K562 (cell line): ENCODE measurements around the gene RFPL1. TPM values are rescaled to one million over a fixed set of nuclear protein-coding genes. Genes with fewer than 3 reads are reported as not detected.

Source experiments
- ATAC-seq: fragments of 200-7000 bp; cut with Tn5 transposase; 3 replicates; pipeline ENCODE4 v1.9.1; 2020; ENCODE audit warnings: moderate library complexity
- BruUV-seq: library from RNA; stranded (reverse); fragments of 400-500 nt; replicated peaks from 2 replicates; lab custom pipeline; 2021; lab: Mats Ljungman, UMichigan
- CTCF ChIA-PET: fragments of 300-600 bp; formaldehyde crosslinking; extraction: SDS; loops from one replicate; lab custom pipeline; 2021; ENCODE audit warnings: low intra/inter-chr PET ratio; lab: Yijun Ruan, JAX
- POLR2A ChIA-PET: fragments of 300-600, 350-650 bp; sonication (Branson Sonifier 250); formaldehyde crosslinking; extraction: SDS; loops from one replicate; lab custom pipeline; 2021; ENCODE audit warnings: antibody characterized with exemption, inconsistent platforms; lab: Yijun Ruan, JAX
- DNase-seq, 4 experiments: peaks; one replicate each; pipeline versions ENCODE4 v3.0.0 to v3.0.0-alpha.2; 2011 to 2018; ENCODE audit warnings: low spot score in 3 of 4, mixed read lengths in 3 of 4; ENCODE audit errors: extremely low read depth in 1 of 4
- FAIRE-seq: peaks from 2 replicates; lab custom pipeline; 2011; peaks lifted over from hg19 to GRCh38; lab: Jason Lieb, UNC
- H2AFZ ChIP-seq: 2 replicates; pipeline ENCODE4 v1.6.0; 2011; ENCODE audit warnings: low read depth, low read length, control low read depth, inconsistent platforms
- H3K27ac ChIP-seq: fragments of 200-600 bp; 3 replicates; pipeline ENCODE4 v1.8.0; 2011; ENCODE audit warnings: low read depth, mild to moderate bottlenecking, control low read depth, inconsistent platforms, low read length, moderate library complexity, mixed read lengths; ENCODE audit errors: extremely low read depth
- H3K27me3 ChIP-seq, 2 experiments: fragments of 300-600 bp in 1 of 2; 2 replicates in 1 of 2; 3 replicates in 1 of 2; pipeline versions ENCODE4 v1.6.0 to v1.8.0; 2011; ENCODE audit warnings: inconsistent platforms in 2 of 2, low read length in 2 of 2, mild to moderate bottlenecking in 1 of 2, mixed read lengths in 1 of 2, moderate library complexity in 1 of 2; ENCODE audit not compliant: control insufficient read depth in 2 of 2, insufficient read depth in 2 of 2
- H3K36me3 ChIP-seq: fragments of 300-600 bp; 3 replicates; pipeline ENCODE4 v1.8.0; 2011; ENCODE audit warnings: mild to moderate bottlenecking, low read length, inconsistent platforms; ENCODE audit not compliant: control insufficient read depth, insufficient read depth
- H3K4me1 ChIP-seq, 2 experiments: fragments of 200-600 bp in 1 of 2; replicated peaks in 1 of 2; 2 replicates in 1 of 2; 3 replicates in 1 of 2; pipeline versions ENCODE4 v1.5.1 to v1.8.0; 2011; ENCODE audit warnings: inconsistent platforms in 2 of 2, low read length in 2 of 2, mild to moderate bottlenecking in 1 of 2, mixed read lengths in 1 of 2, moderate library complexity in 1 of 2; ENCODE audit not compliant: control insufficient read depth in 2 of 2, insufficient read depth in 2 of 2
- H3K4me2 ChIP-seq: 2 replicates; pipeline ENCODE4 v1.6.1; 2011; ENCODE audit warnings: low read length, control low read depth, inconsistent platforms, mixed read lengths; ENCODE audit not compliant: insufficient read depth
- H3K4me3 ChIP-seq: fragments of 200-600 bp; sonication (generic), shearing (Covaris generic); 2 replicates; pipeline ENCODE4 v1.5.1; 2016; ENCODE audit warnings: control low read depth, inconsistent platforms
- H3K79me2 ChIP-seq: fragments of 200-600 bp; 3 replicates; pipeline ENCODE4 v1.8.0; 2011; ENCODE audit warnings: low read length, inconsistent platforms; ENCODE audit not compliant: control insufficient read depth, insufficient read depth
- H3K9ac ChIP-seq, 2 experiments: 2 replicates each; pipeline versions ENCODE4 v1.6.0 to v1.6.1; 2011; ENCODE audit warnings: low read depth in 2 of 2, low read length in 2 of 2, control low read depth in 1 of 2, inconsistent platforms in 1 of 2, mild to moderate bottlenecking in 1 of 2, mixed read lengths in 1 of 2; ENCODE audit not compliant: insufficient read depth in 1 of 2
- H3K9me1 ChIP-seq: one replicate; pipeline ENCODE4 v1.6.0; 2011; ENCODE audit warnings: inconsistent platforms, mild to moderate bottlenecking, low read length, moderate library complexity; ENCODE audit not compliant: control insufficient read depth, insufficient read depth
- H3K9me3 ChIP-seq: replicated peaks from 2 replicates; pipeline ENCODE4 v1.5.1; 2011; ENCODE audit warnings: low read depth, low read length, inconsistent platforms; ENCODE audit not compliant: control insufficient read depth, insufficient read depth
- H4K20me1 ChIP-seq: replicated peaks from 2 replicates; pipeline ENCODE4 v1.6.1; 2011; ENCODE audit warnings: low read length, inconsistent platforms, mixed read lengths; ENCODE audit not compliant: control insufficient read depth, insufficient read depth
- ARNT ChIP-seq, 2 experiments: fragments of 450-650 bp; IDR thresholded peaks; 2 replicates each; pipeline ENCODE4 v1.6.1; 2016; ENCODE audit warnings: mild to moderate bottlenecking in 1 of 2
- CEBPB ChIP-seq: fragments of 450-650 bp; IDR thresholded peaks from 2 replicates; pipeline ENCODE4 v1.6.1; 2016; ENCODE audit warnings: missing genetic modification characterization, missing compliant biosample characterization
- CEBPG ChIP-seq, 3 experiments: fragments of 200-800 bp in 1 of 3; sonication (Bioruptor generic) in 1 of 3; sonication (generic) in 1 of 3; formaldehyde crosslinking in 1 of 3; IDR thresholded peaks in 2 of 3; conservative IDR thresholded peaks in 1 of 3; 2 replicates each; pipeline versions ENCODE4 v1.6.1 to v1.8.0; 2016 to 2022; ENCODE audit warnings: missing compliant biosample characterization in 2 of 3, missing genetic modification characterization in 2 of 3, mild to moderate bottlenecking in 1 of 3, missing genetic modification reagents in 1 of 3
- FOS ChIP-seq: IDR thresholded peaks from 3 replicates; pipeline ENCODE4 v1.6.1; 2011; ENCODE audit not compliant: insufficient read length; ENCODE audit errors: extremely low read depth
- POLR2A ChIP-seq: fragments of 450-650 bp; conservative IDR thresholded peaks from 2 replicates; pipeline ENCODE4 v1.6.1; 2016
- TAF7 ChIP-seq: fragments of 450-650 bp; IDR thresholded peaks from 2 replicates; pipeline ENCODE4 v1.6.1; 2016; ENCODE audit warnings: missing genetic modification characterization, missing compliant biosample characterization
- ZNF318 ChIP-seq, 2 experiments: fragments of 450-650 bp; IDR thresholded peaks; 2 replicates each; pipeline ENCODE4 v1.6.1; 2016; ENCODE audit warnings: mild to moderate bottlenecking in 2 of 2, borderline replicate concordance in 1 of 2, low read depth in 1 of 2, moderate library complexity in 1 of 2
- ZNF41 ChIP-seq: fragments of 250-450 bp; sonication (Bioruptor Pico); conservative IDR thresholded peaks from 2 replicates; pipeline ENCODE4 v1.4.0; 2020; ENCODE audit warnings: mild to moderate bottlenecking
- ZNF586 ChIP-seq: fragments of 450-650 bp; formaldehyde crosslinking; conservative IDR thresholded peaks from 2 replicates; pipeline ENCODE4 v1.4.0; 2020; ENCODE audit warnings: mild to moderate bottlenecking, moderate library complexity
- in situ Hi-C: fragments of 300-500 bp; cut with MboI; formaldehyde crosslinking; loops from 4 replicates; pipeline ENCODE4 v1.15.0; 2018; ENCODE audit warnings: inconsistent platforms, mixed read lengths
- intact Hi-C: fragments of 100-400 bp; cut with micrococcal nuclease; formaldehyde crosslinking; loops from 2 replicates; pipeline ENCODE4 v1.14.2; 2022
- polyA plus RNA-seq, 8 experiments: library from polyadenylated mRNA; depleted of rRNA in 4 of 8; stranded (reverse) in 5 of 8; unstranded in 3 of 8; fragments of >200 nt; fragmentation: Nextera tagmentation in 2 of 8; fragmentation: Illumina TruSeq in 1 of 8; extraction: Ambion mirVana in 2 of 8; extraction: Trizol in 1 of 8; gene quantifications; 2 replicates each; pipeline versions ENCODE4 v1.2.1 to v1.2.3, GENCODE V29; 2011 to 2014; ENCODE audit warnings: inconsistent platforms in 1 of 8, missing spikeins in 1 of 8
- total RNA-seq, 7 experiments: library from RNA; depleted of rRNA in 6 of 7; stranded (reverse); fragments of >200 nt in 6 of 7; fragmentation: Illumina TruSeq in 2 of 7; extraction: Trizol in 2 of 7; gene quantifications; 2 replicates each; pipeline versions ENCODE4 v1.2.1 to v1.2.3, GENCODE V29; 2011 to 2021; ENCODE audit warnings: low replicate concordance in 1 of 7

The RFPL1 gene
- total and polyA plus RNA-seq, 9 of the 15 experiments (the other 6 are each of a cell fraction or from before 2014, with no cell fraction given): not detected

GRCh38 chr22:29458551-29458950 is 20.2 kb downstream of the RFPL1 start:
- ATAC-seq: no peak
- H3K4me2 ChIP-seq: no peak overlapping the region
- no peaks in the 10 kb centered on the region for H3K27me3 ChIP-seq
- TF ChIP-seq ZNF41 (CRISPR knock-in tag) (no peak), CEBPG (CRISPR knock-in tag; IDR thresholded peaks at IDR 0.05) (no peak), CEBPG (tag; conservative IDR thresholded peaks at IDR 0.05 in 1 of 2, IDR thresholded peaks at IDR 0.05 in 1 of 2) (peak in 1 of 2 experiments; percentile 77; a peak in 2 of 4 replicates), CEBPB (peak; percentile 62; the same call in 1 of the 2 replicates), ARNT (IDR thresholded peaks at IDR 0.05) (no peak), ZNF586 (CRISPR knock-in tag) (no peak), ZNF318 (IDR thresholded peaks at IDR 0.05; ENCODE audit: borderline replicate concordance in 1 of 2, low read depth in 1 of 2) (no peak), POLR2A (no peak), FOS (no peak), TAF7 (tag) (no peak)
- TF ChIP-seq, all 486 proteins: peak for 2
- intact Hi-C loops (no loop called here), in situ Hi-C loops (no loop called here)
- Histone ChIP-seq H3K9me1 (no peaks in the 10 kb centered on the region), H3K79me2 (no peaks in the 10 kb centered on the region), H2AFZ (no peak overlapping the region), H3K36me3 (no peaks in the 10 kb centered on the region), H3K9me3 (no peaks in the 10 kb centered on the region), H3K4me1 (peaks cover 0 to 5% of the 10 kb centered on the region in 2 experiments; a peak in 2 of 5 replicates), H3K27ac (no peak overlapping the region), H4K20me1 (no peaks in the 10 kb centered on the region), H3K9ac (no peak overlapping the region), H3K4me3 (no peak overlapping the region)
- DNase-seq: no peak
- FAIRE-seq: no peak
- BruUV-seq: no TSS peak
- ChIA-PET CTCF (interaction anchor here (0.6 kb wide), 1 partner anchor 418 kb away, joined by 4 read pairs; no protein-coding TSS in a partner anchor), POLR2A (interaction anchor here (0.6 to 1.7 kb wide), 2 partner anchors 9 to 11 kb away, joined by 4 to 5 read pairs; no protein-coding TSS in a partner anchor)
